ENCODE data around the gene DGKH.

DGKH gene

GRCh38 chr13:42043676-42044075 is 4.8 kb upstream of the DGKH start:
- TF ChIP-seq CTCF (IDR thresholded peaks at IDR 0.05) = no peak

- TF ChIP-seq CTCF (IDR thresholded peaks at IDR 0.05) = no peak
Observed at GRCh38 chr13:42046448-42046847, 2.0 kb upstream of the DGKH start.

GRCh38 chr13:42047561-42048341 is 697 bp upstream of the DGKH start:
- no peak for TF ChIP-seq CTCF (IDR thresholded peaks at IDR 0.05)

- TF ChIP-seq CTCF (IDR thresholded peaks at IDR 0.05) = peak; percentile 32
Observed at GRCh38 chr13:42048684-42049453, 421 bp downstream of the DGKH start.

GRCh38 chr13:42049454-42049813 is 986 bp downstream of the DGKH start:
- TF ChIP-seq CTCF (IDR thresholded peaks at IDR 0.05) = no peak

- TF ChIP-seq CTCF (IDR thresholded peaks at IDR 0.05) = no peak
Observed at GRCh38 chr13:42054798-42055499, 6.5 kb downstream of the DGKH start.

- TF ChIP-seq CTCF (IDR thresholded peaks at IDR 0.05) = no peak
Observed at GRCh38 chr13:42055500-42056085, 7.1 kb downstream of the DGKH start.
